ENCODE data around the gene AMIGO1. TPM values are rescaled to one million over a fixed set of nuclear protein-coding genes. Genes with fewer than 3 reads are reported as not detected.
A peak's percentile ranks its signal among the peaks of the same experiment; 100 is the strongest.

Gene AMIGO1
- total and polyA plus RNA-seq, 2 experiments from 2014 or later: 7.7 to 10.5 TPM

- Histone ChIP-seq H3K27me3 (no peaks in the 10 kb centered on the region), H3K36me3 (peaks cover 6% of the 10 kb centered on the region), H3K9me3 (ENCODE audit: low read depth) (no peaks in the 10 kb centered on the region), H3K4me3 (no peak overlapping the region), H3K27ac (no peak overlapping the region), H3K4me1 (ENCODE audit: low read depth) (peaks cover 4% of the 10 kb centered on the region)
- peak; percentile 74 to 77 for DNase-seq (ENCODE audit: low read depth in 1 of 2, low spot score in 1 of 2)
- TF ChIP-seq, protein P1, sequence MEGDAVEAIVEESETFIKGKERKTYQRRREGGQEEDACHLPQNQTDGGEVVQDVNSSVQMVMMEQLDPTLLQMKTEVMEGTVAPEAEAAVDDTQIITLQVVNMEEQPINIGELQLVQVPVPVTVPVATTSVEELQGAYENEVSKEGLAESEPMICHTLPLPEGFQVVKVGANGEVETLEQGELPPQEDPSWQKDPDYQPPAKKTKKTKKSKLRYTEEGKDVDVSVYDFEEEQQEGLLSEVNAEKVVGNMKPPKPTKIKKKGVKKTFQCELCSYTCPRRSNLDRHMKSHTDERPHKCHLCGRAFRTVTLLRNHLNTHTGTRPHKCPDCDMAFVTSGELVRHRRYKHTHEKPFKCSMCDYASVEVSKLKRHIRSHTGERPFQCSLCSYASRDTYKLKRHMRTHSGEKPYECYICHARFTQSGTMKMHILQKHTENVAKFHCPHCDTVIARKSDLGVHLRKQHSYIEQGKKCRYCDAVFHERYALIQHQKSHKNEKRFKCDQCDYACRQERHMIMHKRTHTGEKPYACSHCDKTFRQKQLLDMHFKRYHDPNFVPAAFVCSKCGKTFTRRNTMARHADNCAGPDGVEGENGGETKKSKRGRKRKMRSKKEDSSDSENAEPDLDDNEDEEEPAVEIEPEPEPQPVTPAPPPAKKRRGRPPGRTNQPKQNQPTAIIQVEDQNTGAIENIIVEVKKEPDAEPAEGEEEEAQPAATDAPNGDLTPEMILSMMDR (IDR thresholded peaks at IDR 0.05; ENCODE audit: low read depth, low read length): peak; percentile 91
These were observed 19.2 kb downstream of the AMIGO1 start for GRCh38 chr1:109490029-109490933.

DNA sequence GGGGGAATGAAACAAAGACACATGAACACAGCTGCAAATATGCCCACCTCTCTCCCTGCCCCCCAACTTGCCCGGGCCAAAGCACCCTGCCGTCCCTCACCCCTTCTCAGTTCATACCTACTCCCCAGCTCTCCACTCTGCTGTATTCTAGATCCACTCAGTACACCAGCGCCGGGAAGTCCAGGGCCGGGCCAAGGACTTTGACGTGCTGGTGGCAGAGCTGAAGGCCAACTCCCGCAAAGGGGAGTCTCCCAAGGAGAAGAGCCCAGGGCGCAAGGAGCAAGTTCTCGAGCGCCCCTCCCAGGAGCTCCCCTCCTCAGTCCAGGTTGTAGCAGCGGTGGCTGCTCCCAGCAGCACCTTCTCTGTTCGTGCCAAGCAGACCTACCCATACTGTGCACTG lies 20.8 kb downstream of the AMIGO1 start:
- DNase-seq (ENCODE audit: low read depth in 1 of 2, low spot score in 1 of 2): no peak
- Histone ChIP-seq H3K27ac (no peak overlapping the region), H3K4me1 (ENCODE audit: low read depth) (no peaks in the 10 kb centered on the region), H3K4me3 (no peak overlapping the region), H3K27me3 (no peaks in the 10 kb centered on the region), H3K36me3 (peaks cover 6% of the 10 kb centered on the region), H3K9me3 (ENCODE audit: low read depth) (no peaks in the 10 kb centered on the region)
- TF ChIP-seq, protein P1 (IDR thresholded peaks at IDR 0.05; ENCODE audit: low read depth, low read length): no peak

- Histone ChIP-seq H3K9me3 (ENCODE audit: low read depth) (no peaks in the 10 kb centered on the region), H3K27me3 (no peaks in the 10 kb centered on the region), H3K27ac (no peak overlapping the region), H3K4me1 (ENCODE audit: low read depth) (no peaks in the 10 kb centered on the region), H3K36me3 (peaks cover 6% of the 10 kb centered on the region), H3K4me3 (no peak overlapping the region)
- no peak for DNase-seq (ENCODE audit: low read depth in 1 of 2, low spot score in 1 of 2)
- TF ChIP-seq, protein P1 (IDR thresholded peaks at IDR 0.05; ENCODE audit: low read depth, low read length): no peak
These were observed 21.3 kb downstream of the AMIGO1 start for GRCh38 chr1:109488201-109488600.

DNA sequence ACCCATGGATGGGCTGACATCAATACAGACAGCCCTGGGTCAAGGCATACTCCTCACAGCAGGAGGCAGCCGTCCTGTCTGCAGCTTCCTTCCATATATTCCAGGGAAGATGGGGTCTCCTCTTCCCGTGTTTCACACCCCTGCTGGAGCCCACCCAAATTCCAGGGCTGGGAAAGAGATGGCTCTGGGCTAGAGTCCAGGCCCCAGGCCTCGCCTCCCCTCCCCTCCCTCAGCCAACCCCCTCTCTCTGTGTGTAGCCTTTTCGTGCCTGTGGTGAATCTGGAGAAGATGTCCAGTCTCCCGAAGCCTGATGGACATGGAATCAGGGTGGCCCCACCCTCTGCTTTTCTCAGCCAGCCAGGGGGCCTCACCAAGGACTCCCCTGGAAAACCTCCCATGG lies 22.3 kb downstream of the AMIGO1 start:
- Histone ChIP-seq H3K4me3 (no peak overlapping the region), H3K9me3 (ENCODE audit: low read depth) (no peaks in the 10 kb centered on the region), H3K27me3 (no peaks in the 10 kb centered on the region), H3K4me1 (ENCODE audit: low read depth) (no peaks in the 10 kb centered on the region), H3K36me3 (peaks cover 6% of the 10 kb centered on the region), H3K27ac (no peak overlapping the region)
- TF ChIP-seq, protein P1 (IDR thresholded peaks at IDR 0.05; ENCODE audit: low read depth, low read length): no peak
- DNase-seq (ENCODE audit: low read depth in 1 of 2, low spot score in 1 of 2): no peak

DNA sequence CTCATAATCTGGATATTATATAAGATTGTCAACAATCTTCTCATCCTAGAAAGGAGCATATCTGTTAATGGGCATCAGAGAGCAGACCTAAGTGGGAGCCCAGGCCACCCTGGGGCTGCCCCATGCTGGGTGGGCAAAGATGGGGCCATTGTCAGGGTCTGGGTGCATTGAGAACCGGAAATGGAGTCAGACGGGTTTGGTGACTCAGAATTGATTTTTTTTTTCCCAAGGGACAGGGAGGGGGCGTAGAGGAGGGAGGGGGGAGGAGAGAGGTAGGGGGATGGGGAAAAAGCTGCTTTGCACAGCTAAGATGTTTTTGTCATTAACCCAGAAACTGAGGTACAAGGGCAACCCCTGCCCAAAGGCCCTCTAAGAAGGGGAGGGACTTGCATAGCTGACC lies 24.5 kb downstream of the AMIGO1 start:
- no peaks in the 10 kb centered on the region for H3K36me3 ChIP-seq
- TF ChIP-seq, protein P1 (IDR thresholded peaks at IDR 0.05; ENCODE audit: low read depth, low read length): no peak
- no peaks in the 10 kb centered on the region for H3K9me3 ChIP-seq (ENCODE audit: low read depth)
- no peaks in the 10 kb centered on the region for H3K27me3 ChIP-seq
- H3K27ac ChIP-seq: no peak overlapping the region
- H3K4me1 ChIP-seq (ENCODE audit: low read depth): no peaks in the 10 kb centered on the region
- peak overlapping the region; percentile 64 for H3K4me3 ChIP-seq
- DNase-seq (ENCODE audit: low read depth in 1 of 2, low spot score in 1 of 2): no peak

Measured in cardiac muscle cell (in vitro differentiated cells and primary cell).